NCI-H510A treated with DMSO at 0.1 percent for 48 hours (cell line): ENCODE measurements around the gene GRM4.

Source experiments
- DNase-seq: peaks from one replicate; lab custom pipeline; 2025; lab: John Stamatoyannopoulos, UW

Gene GRM4

DNA sequence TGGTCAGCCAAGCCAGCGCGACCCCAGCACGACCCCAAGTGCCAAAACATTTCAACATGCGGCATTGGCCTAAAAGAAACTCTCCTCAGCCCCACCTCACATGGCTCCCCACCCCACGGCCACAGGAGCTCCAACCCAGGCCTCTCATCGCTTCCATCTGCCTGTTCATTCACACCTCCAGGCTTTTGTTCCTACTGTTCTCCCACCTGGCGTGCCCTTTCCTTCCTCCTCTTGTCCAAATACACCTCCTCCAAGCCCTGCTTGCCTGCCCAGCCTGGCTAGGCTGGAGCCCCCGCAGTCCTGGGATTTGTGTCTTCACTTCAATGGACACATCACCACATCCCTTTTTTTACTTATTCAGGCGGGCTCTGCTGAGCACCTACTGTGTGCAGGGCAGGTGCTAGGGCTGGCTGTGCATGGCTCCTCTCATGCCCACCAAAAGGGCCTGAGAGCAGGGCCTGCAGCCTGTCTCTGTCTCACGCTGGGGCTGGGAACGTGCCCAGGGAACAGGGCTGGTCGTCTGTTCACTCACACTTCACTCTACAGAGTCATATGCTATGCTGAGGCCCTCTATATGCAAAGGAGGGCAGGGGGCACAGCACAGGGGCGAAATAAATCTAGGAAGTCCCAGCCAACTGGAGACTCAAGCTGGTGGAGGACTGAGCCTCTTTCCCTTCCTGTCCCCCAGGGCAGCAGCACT lies 61.1 kb downstream of the GRM4 start:
- DNase-seq: peak; percentile 27

DNA sequence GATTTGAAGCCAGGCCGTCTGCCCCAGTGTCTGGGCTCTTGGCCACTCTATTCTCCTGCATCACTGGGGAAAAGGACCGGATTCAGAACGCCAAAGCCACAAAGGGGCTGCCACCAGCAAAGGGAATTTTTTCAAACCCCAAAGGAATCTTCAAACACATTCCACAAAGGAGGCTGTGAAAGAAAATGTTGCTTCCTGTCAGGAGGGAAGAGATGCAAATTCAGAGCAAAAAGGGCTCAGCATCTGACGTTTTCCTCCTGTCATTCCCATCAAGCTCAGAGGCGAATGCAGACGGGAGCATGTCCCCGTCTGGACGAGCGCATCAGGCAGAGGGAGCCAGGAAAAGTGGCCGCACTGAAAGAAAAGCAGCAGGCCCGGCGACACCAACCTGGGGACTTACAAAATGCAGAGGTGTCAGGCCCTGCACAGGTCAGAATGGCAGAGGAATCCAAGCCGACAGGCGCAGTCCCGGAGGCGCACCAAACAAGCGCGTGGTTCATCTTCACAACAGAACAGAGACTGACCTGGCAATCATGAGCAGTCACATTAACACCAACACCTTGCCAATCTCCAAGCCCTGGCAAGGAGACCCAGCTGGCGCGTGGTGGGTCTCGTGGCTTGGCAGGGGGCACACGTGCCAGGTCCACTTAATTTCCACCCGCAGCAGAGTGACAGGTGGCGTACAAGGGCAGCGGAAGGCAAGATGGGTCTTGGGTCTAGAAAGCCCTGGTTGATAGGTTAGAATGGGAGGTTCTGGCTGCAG lies 62.8 kb downstream of the GRM4 start:
- DNase-seq: no peak

DNA sequence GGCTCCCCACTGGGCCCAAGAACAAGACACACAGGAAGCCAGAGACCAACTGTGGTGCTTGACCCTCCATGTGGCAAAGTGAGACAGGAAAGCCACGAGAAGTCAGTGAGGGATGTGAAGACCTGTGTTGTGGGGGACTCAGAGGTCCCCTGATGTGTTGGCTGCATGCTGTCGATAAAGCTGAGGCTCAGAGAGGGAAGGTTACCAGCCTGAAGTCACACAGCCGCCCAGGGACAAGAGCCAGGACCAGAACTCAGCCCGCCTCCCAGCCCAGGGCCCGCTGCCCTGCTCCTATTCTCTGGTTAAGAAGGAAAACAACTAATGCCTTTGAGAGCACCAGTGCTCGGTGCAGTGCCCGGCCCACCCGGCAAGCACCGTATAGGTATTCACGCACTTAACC lies 63.5 kb downstream of the GRM4 start:
- DNase-seq: no peak

DNA sequence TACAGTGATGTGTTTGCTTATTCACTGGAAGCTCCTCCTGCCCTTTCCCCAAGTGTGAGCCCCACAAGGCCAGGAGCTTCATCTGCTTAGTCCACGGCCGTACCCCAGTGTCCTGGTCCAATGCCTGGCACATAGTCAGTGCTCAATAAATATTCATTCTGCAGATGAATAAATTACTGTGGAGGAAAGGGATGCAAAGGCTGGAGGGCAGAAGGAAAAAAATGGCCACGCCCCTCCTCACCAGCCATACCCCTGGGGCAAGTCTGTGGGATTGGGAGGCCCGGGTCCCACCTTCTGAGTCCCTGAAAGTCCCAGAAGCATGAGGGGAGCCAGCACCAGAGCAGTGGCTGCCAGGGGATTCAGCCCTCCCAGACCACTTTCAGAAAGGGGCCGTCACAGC lies 65.5 kb downstream of the GRM4 start:
- DNase-seq: no peak

DNA sequence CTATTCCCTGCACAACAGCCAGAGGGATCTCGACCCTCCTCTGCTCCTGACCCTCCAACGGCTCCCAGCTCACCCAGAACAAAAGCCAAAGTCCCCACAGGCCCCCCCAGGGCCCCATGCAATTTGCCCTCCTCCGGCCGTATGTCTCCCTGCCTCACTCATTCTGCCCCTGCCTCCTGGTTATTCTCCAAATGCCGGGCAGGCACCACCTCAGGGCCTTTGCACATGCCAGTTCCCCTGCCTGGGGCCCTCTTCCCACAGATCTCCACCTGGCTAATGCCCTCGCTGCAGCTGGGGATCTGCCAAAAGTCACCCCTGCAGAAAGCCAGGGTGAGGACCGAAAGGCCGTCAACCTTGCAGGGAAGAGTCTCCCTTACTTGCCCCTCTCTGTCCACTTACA lies 66.0 kb downstream of the GRM4 start:
- DNase-seq: no peak

DNA sequence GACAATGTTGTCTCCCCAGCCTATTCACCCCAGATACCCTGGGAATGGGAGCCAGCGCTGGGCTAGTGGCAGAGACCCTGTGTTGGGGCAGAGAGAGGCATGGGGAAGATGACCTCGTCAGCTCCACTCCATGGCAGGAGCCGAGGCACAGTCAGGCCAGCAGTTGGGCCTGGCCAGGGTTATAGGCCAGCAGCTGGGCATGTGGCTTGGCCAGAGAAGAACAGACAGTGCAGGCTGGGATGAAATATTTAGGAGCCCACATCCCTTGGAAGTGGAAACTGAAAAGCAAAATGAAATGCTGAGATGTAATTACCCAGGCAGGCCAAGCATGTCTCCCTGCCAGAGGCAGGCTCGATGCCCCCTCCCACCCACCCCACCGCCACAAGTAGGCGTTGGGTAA lies 70.0 kb downstream of the GRM4 start:
- DNase-seq: no peak

DNA sequence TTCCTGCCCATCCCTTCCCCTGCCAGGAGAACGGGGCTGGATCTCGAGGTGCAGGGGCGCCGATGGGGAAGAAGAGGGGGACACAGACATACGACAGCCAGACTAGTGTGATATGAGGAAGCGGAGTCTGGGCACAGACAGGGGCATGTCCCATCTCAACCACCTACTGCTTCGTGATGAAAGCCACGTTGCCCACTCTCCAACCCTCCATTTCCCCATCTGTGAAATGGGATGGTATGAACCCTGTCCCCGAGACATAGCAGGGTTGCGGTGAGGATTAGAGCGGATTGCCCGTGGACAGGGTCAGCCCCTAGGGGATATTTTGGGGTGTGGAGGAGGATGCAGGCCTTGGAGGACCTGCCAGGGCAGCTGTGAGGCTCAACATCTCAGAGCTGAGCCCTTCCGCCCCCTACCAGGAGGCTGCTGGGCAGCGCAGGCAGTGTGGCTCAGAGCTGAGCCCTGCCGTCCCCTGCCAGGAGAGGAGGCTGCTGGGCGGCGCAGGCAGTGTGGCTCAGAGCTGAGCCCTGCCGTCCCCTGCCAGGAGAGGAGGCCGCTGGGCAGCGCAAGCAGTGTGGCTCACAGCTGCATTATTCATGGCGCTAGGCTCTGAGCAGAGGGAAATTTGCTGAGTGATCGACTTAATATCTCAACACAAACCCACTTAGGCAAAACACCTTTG lies 71.7 kb downstream of the GRM4 start:
- no peak for DNase-seq

DNA sequence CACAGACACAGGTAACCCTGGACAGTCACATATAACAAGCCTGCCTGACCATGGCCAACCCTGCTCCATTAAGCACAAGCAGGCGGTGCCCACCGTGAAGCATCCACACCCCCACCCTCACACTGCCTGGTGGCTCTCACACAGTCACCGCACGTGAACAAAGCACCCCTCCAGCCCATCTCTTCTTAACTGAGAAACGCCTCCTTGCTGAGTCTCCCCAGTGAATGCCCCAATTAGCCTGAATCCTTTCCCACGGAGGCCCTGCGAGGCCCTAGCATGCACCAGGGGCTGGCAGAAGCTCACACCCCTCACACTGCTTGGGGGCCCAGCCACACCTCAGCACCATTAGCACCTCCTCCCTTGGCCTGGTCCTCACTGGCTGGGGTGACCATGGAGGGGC lies 72.3 kb downstream of the GRM4 start:
- DNase-seq: no peak

DNA sequence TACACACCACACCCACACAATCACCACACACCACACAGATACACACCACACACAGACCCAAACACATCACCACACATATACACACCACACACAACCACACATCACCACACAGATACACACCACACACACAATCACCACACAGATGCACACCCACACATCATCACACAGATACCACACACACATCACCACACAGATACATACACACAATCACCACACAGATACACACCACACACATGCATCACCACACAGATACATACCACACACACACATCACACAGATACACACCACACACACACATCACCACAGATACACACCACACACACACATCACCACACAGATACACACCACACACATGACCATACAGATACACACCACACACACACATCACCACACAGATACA lies 73.2 kb downstream of the GRM4 start:
- DNase-seq: no peak

DNA sequence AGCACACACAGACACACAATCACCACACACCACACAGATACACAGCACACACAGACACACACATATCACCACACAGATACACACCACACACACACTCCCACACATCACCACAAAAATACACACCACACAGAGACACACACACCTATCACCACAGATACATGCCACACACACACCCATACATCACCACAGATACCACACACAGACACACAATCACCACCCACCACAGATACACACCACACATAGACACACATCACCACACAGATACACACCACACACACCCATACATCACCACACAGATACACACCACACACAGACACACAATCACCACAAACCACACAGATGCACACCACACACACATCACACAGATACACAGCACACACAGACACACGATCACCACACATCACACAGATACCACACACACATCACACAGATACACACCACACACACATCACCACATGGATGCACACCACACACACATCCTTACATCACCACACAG lies 74.0 kb downstream of the GRM4 start:
- no peak for DNase-seq

DNA sequence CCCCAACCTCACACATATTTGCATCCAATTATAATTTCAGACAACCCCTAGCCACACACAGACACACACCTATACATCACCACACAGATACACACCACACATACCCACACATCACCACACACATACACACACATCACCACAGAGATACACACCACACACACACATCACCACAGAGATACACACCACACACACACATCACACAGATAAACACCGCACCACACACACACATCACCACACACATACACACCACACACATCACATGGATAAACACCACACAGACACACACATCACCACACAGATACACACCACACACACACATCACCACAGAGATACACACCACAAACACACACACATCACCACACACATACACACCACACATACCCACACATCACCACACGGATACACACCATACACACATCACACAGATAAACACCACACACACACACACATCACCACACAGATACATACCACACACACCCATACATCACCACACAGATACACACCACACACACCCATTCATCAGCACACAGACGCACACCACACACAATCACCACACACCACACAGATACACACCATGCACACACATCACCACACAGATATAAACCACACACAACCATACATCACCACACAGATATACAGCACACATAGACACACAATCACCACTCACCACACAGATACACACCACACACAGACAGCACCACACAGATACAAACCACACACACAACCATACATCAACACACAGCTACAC lies 74.6 kb downstream of the GRM4 start:
- DNase-seq: no peak

DNA sequence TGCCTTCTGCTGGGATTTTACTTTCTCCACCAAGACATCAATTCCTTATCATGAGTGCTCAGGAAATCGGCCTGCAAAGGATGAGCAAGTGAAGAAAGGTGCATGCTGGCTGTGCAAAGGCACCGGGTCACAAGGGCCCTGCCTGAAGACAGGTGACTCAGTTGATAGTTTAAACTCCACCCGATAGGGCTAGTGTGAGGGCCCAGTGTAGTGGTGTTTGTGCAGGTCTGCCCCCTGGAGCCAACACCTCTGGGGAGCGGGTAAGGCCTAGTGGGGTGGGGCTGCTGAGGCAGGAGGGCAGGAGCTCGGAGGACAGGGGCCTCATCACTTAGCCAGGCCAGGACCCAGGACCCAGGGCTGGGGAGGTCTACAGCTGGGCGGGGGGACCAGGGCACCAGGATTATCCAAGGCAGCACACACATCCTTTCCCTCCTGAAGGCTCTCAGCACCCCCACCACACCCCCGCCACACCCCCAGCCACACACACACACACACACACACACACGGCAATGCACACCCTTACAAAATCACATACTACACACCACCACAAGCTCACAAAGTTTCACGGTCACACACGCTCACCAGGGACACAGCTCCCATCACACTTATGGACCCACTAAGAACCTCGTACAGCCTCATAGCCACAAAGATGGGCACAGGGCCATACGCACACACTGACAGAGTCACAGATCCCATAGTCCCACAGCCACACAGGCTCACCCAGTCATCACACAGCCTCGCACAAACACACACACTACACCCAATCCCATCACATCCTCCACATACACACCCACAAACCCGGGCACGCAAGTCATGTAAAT lies 75.4 kb downstream of the GRM4 start:
- DNase-seq: no peak

DNA sequence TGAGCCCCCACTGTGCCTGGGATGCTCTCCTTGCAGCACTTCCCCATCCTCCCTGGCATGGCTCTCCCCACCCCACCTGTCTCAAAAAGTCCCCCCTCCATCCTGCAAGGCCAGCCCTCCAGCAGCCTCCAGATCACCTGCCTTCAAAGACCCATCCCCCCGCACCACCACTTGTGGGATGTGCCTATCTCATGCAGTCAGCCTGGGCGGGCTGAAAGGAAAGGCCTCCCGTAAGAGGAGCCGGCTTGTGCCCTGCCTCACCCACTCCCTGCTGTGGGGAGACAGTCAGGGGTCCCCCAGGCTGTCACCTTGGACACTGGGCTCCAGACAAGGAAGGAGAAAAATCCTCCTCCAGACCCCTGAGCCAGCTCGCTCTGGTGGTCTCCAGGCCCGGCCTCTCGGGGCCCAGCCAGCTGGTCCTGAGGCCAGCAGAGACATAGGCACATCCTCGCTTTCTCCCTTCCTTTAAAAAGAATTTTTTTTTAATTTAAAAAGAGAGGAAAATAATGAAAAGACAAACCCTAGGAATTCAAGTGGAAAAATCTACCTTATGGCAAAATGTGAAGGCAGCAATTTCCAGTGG lies 77.3 kb downstream of the GRM4 start:
- DNase-seq: peak; percentile 55

DNA sequence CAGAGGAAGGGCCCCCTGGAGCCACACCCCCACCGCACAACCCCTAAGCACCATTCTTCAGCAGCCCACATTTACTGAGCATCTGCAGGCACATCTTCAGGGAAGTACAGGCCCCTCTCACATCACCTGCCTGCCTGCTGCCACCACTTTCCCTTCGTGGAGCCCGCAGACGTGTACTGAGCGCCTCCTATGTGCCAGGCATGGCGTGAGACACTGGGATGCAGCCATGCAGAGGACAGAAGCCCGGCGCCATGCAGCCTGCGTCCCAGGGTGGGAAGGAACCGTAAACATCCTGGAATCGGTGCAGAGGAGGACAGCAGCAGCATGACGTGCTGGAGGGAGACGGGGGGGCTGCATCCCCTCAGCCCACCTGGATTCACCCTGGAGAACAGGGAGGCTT lies 78.1 kb downstream of the GRM4 start:
- no peak for DNase-seq

DNA sequence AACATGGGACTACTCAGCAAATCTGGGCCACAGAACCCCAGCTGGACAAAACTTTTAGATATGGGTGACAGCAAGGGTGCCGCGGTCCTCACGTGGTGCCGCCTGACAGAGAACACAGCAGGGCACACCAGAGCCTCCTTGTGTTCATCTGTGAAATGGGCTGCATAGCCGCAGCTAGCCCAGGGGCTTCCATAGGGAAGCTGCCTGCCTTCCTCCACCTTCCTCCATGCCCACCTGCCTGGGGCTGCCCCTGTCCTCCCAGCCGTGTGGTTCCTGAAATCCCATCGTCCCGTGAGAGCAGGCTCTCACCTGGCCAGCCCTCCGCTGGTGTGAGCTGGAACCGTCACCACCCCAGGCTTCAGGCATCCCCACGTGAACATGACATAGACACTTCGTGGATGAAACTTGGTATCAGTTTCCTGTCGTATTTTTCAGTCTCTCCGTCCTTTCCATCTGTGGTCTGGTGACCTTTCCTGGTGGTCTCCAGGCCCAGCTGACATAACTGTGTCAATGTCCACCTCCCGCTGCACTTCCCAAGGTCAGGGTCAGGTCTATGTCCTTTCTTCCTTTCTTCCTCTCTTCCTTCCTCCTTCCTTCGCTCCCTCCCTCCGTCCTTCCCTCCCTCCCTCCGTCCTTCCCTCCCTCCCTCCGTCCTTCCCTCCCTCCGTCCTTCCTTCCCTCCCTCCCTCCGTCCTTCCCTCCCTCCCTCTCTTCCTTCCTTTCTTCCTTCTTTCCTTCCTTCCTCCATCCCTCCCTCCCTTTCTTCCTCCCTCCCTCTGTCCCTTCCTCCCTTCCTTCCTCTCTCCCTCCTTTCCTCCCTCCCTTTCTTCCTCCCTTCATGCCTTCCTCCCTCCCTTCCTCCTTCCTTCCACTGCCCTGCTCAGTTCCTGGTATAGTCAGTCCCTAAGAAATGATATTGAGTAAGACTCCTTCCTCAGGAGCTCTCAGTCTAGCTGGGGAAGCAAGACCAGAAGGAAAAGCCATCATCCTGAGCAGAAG lies 78.8 kb downstream of the GRM4 start:
- DNase-seq: no peak

DNA sequence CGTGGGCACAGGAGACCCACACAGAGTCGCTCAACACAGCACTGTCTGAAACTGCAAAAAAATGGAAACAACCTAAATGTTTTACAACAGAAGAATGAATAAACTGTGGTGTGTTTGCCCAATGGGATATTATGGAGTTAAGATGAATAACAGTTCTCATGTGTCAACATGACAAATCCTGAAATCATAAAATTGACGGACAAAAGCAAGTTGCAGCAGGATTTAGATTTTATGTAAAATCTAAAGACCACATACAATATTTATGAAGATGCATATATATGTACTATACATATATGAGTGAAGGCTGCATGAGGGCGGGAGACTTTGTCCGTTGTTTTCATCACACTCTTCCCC lies 79.7 kb downstream of the GRM4 start:
- DNase-seq: no peak

DNA sequence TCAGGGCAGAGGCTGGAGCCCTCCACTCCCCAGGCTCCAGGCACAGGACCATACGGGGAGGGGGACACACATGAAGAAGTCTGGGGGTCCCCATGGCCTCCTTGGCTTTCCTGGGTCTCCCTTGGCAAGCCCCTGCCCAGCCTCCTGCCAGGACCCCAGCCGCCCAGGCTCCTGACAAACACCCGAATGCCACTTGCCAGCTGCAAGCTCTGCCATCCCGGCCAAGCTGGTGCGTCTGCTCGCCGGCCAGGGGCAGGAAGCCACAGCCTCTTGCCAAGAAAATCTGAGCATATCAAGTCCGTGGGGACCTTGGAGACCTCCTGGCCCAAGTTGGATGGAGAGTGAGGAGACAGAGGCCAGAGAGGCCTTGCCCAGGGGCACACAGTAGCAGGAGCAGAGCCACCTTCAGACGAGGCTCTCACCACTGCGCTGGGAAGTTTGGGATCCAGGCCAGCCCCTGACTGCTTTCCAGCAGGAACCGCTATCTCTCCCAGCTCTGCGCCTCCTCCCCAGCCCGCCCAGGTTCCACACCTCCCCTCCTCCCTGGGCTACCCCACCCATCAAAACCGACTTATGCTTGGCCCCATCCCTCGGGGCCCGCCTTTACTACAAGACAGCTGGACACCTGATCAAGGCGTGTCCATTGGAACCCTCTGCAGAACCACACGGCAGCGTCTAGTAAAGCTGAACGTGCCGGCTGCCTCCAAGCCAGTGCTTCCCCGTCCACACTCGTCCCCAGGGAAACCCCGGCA lies 80.2 kb downstream of the GRM4 start:
- DNase-seq: no peak

DNA sequence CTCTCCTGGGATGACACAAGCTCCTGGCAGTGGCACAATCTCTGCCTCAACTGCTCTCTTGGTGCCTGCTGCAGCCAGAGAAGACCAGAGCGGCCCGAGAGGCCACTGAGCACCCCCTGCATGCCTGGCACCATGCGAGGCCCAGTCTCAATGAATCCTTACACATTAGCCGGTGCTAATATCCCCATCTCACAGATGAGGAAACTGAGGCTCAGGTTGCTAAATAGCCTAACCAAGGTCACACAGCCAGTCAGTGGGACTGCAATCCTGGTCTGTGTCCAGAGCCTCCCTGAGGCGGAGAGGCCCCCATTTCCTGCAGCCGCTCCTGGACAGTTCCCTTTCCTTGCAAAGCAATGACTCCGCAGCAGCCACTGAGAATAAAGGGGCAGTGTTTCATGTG lies 81.2 kb downstream of the GRM4 start:
- DNase-seq: no peak

DNA sequence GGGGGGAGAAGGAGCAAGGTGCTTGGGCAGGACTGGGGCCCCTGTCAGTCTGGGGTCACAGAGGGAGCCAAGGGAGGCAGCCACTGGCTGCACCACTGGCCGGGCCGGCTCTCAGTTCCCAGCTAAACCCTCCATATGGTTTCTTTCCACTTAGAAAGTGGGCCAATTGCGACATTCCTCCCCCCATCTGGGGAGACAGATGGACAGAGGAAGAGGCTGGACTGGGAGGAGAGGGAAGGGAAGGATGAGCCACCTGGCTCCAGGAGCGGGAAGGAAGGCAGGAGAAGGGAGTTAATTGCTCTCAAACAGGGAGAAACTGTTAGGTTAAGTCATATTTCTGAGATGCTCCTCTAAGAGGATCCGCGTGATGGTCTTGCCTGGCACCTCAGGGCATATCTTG lies 82.2 kb downstream of the GRM4 start:
- no peak for DNase-seq
